ENCODE results near the gene TMEM89.

The TMEM89 gene

DNA sequence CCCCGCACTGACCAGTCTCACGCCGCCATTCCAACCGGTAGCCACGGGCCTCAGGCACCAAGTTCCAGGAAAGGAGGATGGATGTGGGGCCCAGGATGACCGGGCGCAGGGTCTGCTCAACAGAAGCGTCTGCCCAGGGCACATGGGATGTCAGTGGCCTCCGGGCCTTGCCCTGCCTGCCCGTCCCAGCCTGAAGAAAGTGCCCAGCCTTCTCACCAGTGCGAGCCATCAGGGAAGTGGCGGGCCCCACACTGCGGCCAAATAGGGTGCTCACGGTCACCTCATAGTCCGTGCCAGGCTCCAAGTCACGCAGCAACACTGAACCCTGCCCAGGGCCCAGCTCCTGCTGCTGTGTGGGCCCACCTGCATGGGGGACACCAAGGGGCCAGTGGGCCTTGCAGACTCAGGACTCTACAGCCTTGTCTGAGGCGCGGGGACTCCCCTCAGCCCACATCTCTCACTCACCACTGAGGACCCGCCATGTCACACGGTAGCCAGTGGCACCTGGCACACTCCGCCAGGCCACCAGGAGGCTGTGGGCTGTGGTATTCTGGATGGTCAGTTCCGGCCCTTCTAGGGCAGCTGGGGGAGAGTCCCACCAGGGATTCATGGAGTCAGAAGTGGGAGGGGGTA lies 29.6 kb downstream of the TMEM89 start:
- H3K4me3 ChIP-seq (ENCODE audit: low read depth, low read length) = no peak overlapping the region
- DNase-seq (ENCODE audit: low read depth) = no peak
- TF ChIP-seq CTCF (conservative IDR thresholded peaks at IDR 0.05; ENCODE audit: low read depth, low read length) = no peak

DNA sequence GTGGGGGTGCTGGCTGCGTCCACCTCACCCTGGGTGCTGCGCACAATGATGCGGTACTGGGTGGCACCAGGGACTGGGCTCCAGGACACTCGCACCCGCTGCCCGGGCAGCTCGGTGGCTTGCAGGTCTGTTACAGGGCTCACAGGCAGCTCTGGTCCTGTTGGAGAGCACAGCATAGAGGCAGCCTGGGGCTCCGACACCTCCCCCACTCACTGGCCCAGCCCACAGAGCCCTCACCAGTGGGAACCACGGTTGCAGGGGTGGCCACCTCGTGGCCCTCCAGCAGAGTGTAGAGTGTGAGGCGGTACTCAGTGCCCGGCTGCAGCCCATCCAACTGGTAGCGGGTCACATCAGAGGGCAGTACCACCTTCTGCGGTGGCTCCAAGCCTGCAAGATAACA lies 30.1 kb downstream of the TMEM89 start:
- no peak for TF ChIP-seq CTCF (conservative IDR thresholded peaks at IDR 0.05; ENCODE audit: low read depth, low read length)
- no peak for DNase-seq (ENCODE audit: low read depth)
- H3K4me3 ChIP-seq (ENCODE audit: low read depth, low read length) = no peak overlapping the region

DNA sequence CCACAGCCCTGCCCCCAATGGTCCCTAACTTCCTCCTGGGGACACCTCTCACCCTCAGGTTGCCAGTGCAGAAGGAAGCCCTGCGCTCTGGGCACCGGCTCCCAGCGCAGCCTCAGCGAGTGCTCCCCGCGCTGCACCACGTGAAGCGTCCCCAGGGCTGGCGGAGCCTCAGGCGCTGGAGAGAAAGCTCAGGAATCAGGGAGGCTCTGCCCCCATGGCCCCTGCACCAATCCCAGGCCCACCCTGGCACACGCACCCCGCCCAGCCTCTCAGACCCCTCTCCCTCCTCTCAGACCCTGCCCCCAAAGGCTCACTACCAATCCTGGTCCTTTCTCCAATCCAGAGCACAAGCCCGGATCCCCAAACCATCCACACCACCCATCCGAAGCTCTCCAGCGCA lies 33.3 kb downstream of the TMEM89 start:
- no peak for TF ChIP-seq CTCF (conservative IDR thresholded peaks at IDR 0.05; ENCODE audit: low read depth, low read length)
- no peak for DNase-seq (ENCODE audit: low read depth)
- H3K4me3 ChIP-seq (ENCODE audit: low read depth, low read length) = no peak overlapping the region

GRCh38 chr3:48587686-48588085 lies 33.9 kb downstream of the TMEM89 start:
- TF ChIP-seq CTCF (conservative IDR thresholded peaks at IDR 0.05; ENCODE audit: low read depth, low read length) = no peak
- no peak for DNase-seq (ENCODE audit: low read depth)
- H3K4me3 ChIP-seq (ENCODE audit: low read depth, low read length) = no peak overlapping the region

DNA sequence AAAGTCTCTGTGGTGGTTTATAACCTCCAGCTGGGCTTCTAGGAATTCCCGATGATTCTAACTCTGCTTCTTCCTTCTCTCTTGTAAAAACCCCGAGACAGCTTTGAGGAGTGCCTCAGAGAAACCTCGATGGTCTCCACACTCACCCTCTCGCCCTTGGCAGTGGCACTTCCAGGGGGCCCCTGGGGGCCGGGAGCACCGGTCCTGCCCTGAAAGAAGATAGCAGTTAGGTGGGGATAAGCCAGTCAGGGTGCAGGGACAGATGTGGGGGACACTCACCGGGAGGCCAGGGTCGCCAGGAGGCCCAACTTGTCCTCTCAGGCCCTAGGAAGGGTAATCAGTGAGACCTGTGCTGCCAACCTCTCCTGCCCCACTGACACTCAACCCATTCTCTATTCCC lies 36.2 kb downstream of the TMEM89 start:
- H3K4me3 ChIP-seq (ENCODE audit: low read depth, low read length) = no peak overlapping the region
- TF ChIP-seq CTCF (conservative IDR thresholded peaks at IDR 0.05; ENCODE audit: low read depth, low read length) = no peak
- DNase-seq (ENCODE audit: low read depth) = no peak

GRCh38 chr3:48584836-48585235 lies 36.7 kb downstream of the TMEM89 start:
- DNase-seq (ENCODE audit: low read depth) = no peak
- H3K4me3 ChIP-seq (ENCODE audit: low read depth, low read length) = no peak overlapping the region
- TF ChIP-seq CTCF (conservative IDR thresholded peaks at IDR 0.05; ENCODE audit: low read depth, low read length) = no peak
